Stimulated activated CD4-positive, alpha-beta T cell treated with anti-CD3 and anti-CD28 coated beads, Interleukin-2, amount 100 ng/mL, for 4 hours (primary cell): ENCODE results near the gene FCRL6.

Experiments used
- DNase-seq: peaks from one replicate; pipeline ENCODE4 v3.0.0-alpha.2; 2020; ENCODE audit warnings: low read depth

Gene FCRL6

DNA sequence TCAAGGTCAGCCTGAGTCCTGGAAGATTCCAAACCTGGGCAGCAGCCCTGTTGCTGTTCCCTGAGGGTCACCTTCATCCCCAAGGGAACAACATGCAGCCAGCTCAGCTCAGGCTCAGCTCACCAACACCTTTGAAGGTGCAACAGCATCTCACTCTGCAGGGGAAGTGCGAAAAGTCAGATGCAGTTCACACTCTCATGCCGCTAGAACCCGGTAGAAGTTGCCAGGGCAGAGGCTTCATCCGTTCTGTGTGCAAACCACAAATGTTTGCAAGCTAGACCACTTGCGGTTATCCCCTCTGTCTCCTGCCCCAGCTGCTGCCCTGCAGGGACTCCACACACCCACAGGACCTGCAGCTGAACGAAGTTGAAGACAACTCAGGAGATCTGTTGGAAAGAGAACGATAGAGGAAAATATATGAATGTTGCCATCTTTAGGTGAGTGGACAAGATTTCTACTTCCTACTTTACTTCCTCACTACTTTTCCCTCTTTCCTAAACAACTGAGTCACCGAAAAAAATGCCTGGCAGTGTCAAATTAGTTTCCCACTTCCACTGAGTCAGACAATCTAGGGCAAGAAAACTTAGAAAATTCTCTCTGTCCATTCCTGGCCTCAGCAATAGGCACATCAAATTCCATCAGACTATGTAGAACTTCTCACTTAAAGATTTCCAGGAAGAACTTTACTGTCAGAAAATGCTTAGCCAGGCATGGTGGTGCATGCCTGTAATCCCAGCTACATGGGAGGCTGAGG is 1.8 kb upstream of the FCRL6 start:
- DNase-seq: no peak

DNA sequence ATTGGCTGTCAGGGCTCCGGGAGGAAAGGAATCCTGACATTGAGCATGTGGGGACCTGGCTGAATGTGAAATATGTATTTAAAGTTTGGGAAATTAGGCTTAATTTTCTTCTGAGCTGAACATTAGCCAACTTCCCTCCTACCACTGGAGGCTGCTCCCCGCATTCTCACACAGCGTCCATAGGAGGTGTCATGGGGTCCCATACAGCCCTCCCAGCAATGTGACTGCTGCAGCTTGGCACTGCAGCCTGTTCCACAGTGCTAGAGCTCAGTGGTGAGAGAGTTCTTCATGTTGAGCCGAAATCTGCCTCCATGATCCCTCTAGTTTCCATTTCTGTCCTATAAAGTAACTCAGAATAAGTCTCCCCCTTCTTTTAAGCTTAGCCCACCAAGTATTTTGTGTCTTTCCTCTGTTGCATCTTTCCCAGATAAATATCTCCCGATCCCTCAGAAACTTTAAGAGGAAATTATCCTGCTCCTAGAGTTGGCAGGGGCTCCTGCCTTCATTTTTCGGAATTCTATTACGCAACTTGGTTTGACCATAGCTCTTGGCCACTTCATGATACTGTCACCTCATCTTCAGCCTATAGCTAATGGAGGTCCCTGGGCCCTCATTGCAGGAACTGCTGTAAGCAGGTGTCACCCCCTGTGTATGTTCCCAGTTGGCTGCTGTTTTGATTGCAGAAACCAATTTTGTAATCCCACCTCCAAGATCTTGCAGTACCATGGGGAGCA is 2.0 kb downstream of the FCRL6 start:
- no peak for DNase-seq

DNA sequence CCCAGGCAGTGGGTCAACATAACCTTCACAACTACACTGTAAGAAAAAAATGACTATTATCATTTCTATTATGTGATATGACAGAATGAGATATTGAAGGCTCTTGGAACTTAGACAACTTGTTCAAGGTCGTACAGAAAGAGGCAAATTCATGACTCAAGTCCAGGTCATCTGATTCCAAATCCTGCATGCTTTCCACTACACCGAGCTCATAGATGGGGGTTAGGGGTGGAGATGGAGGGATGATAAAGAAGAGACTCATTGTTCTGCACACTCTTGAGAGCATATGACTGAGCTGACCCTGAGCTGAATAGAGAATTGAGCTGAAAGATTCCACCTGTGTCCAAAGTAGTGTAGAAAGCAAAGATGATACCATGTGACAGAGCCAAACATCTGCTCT is 2.8 kb downstream of the FCRL6 start:
- no peak for DNase-seq

DNA sequence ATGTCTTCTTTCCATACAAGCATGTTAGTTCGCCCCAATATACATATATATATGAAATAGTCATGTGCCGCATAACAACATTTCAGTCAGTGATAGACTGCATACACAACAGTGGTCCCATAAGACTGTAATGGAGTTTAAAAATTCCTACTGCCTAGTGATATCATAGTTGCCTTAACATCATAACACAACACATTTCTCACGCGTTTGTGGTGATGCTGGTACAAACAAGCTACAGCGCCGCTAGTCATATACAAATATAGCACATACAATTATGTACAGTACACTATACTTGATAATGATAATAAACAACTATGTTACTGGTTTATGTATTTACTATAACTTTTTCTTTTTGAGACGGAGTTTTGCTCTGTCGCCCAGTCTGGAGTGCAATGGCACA is 13.8 kb downstream of the FCRL6 start:
- no peak for DNase-seq

DNA sequence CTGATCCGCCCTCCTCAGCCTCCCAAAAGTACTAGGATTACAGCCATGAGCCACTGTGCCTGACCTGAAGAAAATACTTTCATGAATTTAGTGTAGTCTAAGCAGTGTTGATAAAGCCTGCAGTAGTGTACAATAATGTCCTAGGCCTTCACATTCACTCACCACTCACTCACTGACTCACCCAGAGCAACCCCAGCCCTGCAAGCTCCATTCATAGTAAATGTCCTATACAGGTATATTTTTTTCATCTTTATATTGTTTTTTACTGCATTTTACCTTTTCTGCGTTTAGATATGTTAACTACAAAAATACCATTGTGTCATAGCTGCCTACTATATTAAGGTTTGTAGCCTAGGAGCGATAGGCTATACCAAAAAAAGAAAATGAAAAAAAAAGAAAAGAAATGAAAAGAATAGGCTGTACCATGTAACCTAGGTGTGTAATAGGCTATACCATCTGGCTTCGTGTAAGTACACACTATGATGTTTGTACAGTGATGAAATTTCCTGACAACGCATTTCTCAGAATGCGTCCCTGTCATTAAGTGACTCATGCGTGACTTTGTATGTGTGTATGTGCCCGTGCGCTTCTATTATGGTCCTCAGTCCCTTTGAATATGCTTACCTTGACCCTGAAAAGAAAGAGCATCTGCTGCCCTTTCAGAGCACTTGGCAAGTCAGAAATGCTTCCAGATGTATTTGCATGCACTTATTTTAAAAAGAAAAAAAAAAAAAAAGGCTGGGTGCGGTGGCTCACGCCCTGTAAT is 15.3 kb downstream of the FCRL6 start:
- DNase-seq: no peak

DNA sequence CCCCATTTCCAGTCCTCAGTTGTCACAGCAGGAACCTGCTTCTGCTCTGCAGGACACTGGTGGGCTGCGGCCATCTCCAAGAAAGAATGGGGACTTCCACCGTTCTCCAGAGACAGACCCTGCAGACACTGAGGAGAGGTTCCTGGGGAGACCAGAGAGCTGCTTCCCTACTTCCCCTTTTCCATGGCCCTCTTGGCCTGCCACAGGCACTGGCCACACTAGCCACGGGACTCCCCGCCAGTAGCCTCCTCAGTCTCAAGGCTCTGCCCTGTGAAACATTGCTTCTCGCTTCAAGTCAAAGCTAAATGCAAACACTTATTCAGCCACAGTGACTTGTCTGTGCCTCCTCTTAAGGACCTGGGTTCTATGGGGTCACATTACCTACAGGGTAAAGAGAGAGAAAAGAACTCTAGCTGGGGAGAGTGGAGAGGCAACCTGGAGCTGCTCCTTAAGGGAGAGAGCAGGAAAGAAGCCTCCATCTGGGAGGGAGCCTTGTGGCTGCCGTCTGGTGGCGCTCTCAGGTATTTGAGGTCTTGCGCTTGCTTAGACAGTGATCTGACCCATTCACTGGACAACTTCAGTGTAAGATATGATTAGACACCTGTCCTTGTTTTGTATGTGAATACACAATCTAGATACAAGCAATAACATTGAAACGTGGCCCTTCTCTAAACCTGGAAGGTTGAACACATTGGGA is 19.2 kb downstream of the FCRL6 start:
- DNase-seq: no peak

DNA sequence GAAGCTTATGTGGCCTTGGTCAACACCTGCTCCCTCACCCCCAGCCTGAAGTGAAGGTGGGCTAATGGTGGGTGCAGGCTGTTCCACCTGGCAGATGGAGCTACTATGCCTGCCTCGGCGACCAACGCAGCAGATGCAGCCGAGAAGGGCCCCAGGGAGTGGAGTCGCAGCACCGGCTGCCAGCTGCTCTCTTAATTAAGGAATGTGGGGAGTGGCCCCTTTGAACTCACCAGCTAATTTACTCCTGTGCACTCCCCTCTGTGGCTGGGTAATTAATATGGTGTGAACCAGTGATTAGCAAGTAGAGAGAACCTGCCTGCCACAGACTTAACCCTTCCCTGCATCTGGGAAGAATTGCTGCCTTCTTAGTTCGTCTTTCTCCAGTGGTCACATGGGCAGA is 21.2 kb downstream of the FCRL6 start:
- DNase-seq: no peak

DNA sequence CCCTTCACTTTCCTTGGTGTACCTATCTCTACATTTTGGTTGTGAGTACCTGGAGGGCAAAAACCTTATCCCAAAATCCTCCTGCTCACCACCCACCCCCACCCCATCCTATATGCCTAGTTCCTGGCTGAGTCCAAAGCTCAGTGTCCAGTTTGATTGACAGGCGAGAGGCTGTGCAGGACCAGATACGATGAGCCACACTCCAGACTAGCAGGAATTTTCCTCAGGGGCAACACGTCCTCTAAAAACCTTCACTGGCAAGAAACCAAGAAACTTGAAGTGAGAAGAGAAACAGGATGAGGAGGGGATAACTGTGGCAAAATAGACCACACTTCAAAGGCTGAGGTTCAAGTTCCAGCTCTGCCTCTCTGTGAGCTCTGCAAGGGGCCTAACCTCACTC is 23.4 kb downstream of the FCRL6 start:
- DNase-seq: no peak

DNA sequence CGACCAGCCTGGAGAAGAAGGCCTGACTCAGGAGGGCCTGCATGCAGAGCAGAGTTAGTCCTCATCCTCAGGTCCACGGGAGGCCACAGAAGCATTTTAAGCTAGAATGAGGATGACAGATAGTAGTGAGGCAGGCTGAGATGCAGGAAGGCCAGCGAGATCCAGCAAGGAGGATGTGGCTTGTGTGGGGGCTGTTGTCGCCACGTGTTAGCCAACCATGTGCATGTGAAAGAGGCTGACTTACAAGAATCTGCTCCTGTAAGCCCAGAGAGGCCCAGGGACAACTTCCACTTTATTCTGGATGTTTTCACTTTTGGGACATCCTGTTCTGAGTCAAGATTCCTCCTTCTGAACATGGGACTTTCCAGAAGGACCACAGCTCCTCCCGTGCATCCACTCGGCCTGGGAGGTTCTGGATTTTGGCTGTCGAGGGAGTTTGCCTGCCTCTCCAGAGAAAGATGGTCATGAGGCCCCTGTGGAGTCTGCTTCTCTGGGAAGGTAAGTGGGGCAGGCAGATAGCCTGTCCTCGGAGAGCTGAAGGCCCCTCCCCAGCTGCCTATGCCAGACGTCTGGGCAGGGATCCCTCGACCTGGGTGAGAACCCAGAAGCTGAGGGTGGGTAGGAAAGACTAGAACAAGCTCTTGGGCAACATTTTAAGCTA is 24.4 kb downstream of the FCRL6 start, which contains the start of gene SLAMF8:
SLAMF8 (plus strand) TSS at position 433 of the 661 bp plus-strand sequence; CDS start at position 459, 26 bp downstream.
- DNase-seq: peak; percentile 18

DNA sequence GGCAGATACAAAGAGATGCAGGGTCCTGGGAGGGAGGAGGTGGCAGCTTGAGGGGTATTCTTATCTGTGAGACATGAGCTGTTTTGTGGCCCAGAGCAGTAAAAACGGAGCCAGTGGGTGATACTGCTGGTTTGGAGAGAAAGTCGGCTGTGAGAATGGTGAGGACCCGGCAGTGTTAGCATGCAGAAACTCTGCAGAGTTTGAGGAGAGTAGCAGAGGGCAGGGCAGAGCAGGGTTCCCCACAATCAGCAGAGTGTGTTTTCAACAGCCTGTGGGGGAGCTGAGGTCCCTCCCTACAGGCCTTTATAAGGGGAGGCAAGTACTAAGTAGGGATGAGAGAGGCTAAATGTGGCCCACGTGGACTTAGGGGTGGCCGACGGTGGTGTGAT is 24.9 kb downstream of the FCRL6 start:
- no peak for DNase-seq

DNA sequence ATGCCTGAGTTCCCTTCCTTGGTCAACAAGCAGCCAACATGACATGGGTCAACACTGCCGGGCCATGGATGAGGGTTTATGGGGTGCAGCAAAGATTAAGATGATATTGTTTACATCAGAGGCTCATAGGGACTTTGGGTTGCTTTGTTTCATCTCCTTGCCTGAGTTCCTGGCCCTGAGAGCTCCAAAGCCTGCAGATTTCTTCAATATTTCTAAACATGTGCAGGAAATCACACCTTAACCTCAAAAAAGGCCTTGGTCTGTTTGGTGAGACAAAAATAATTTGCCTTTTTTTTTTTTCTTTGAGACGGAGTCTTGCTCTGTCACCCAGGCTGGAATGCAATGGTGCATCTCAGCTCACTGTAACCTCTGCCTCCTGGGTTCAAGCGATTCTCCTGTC is 25.4 kb downstream of the FCRL6 start:
- no peak for DNase-seq

DNA sequence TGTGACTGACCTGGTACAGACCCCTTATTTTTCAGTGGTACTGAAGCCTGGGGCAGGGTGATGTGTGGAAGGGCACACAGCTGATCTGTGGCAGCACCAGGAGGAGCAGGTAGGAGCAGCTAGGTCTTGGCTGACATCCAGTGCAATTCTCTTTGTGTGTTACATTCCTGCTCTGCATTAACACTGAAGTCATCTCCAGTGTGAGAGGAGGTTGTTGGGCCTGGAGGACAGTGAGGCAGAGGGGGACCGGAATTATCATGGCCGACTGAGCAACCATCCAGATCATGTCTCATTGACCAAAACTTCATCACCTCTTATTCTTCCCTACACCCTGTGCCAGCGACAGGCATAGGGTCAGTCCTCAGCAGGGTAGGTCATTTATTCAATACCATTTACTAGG is 26.0 kb downstream of the FCRL6 start:
- DNase-seq: no peak

DNA sequence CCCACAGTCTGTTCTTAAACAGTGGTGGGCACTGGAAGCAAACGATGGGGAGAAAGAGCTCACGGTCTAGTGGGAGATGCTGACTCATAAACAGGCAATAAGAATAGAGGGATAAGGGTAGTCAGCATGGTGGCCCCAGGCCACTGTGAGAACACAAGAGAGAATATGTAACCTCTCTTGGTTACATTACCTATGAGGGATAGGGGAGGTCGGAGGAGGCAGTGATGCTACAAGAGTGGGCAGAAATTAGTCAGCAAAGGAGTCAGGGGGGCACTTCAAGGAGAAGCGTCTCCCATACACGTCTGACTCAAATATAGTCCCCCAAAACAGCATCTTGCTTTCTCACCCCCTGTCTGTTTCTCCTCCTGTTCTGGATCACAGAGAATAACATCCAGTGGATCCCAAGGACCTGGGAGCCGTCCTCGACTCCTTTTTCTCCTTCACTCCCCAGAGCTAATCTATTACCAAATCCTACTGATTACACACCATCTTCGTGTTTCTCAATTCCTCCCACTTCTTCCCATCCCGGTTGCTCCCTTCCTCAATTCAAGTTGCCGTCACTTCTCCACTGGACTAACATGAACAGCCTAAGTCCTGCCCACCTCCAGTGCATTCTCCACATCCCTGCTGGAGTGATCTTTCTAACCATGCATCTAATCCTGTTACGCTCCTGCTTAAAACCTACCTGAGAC is 26.6 kb downstream of the FCRL6 start:
- no peak for DNase-seq

DNA sequence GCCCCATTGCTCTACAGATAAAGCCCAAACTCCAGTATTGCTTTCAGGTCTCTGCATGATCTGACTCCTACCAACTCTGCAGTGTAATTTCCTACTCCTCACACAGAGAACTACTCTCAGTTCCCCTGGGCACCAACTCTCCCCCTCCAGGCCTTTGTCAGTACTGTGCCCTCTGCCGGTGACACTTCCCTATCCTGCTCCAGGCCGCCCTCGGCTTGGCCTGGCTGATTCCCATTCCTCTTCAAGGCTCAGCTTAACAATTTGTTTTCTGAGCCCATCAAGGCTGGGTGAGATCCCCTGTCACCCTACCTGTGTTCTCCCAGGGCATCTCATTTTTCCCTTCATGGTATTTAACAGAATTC is 27.1 kb downstream of the FCRL6 start:
- DNase-seq: no peak

DNA sequence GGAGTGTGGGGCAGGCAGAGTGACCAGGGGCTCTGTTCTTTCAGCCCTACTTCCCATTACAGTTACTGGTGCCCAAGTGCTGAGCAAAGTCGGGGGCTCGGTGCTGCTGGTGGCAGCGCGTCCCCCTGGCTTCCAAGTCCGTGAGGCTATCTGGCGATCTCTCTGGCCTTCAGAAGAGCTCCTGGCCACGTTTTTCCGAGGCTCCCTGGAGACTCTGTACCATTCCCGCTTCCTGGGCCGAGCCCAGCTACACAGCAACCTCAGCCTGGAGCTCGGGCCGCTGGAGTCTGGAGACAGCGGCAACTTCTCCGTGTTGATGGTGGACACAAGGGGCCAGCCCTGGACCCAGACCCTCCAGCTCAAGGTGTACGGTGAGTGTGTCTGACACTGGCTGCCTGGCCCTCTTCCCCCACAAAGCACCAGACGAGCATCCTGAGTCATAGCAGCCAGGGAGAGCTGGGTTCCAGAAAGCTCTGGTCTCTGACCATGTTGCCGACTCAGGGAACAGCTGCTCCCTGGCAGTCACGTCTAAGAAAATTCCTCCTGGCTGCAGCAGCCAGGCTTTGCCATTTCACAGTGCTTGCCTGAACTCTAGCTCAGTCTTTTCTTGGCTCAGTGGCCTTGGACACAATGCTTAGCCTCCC is 27.8 kb downstream of the FCRL6 start:
- no peak for DNase-seq

DNA sequence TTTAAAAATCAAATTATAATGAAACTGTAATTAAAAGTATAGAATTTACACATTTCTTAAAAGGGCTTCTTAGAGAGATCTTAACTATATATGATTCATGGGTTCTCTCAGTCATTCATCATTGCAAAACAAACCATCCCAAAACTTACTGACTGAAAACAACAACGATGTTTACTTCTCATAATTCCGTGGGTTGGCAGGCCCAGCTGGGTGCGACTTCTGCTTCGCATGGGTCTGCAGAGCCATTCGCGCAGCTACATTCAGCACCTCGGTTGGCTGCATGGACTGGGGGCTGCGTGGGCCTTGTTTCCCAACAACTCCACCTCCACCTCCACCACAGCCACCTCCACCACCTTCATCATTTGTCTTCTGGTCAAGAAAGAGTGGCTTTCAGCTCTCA is 28.6 kb downstream of the FCRL6 start:
- no peak for DNase-seq

DNA sequence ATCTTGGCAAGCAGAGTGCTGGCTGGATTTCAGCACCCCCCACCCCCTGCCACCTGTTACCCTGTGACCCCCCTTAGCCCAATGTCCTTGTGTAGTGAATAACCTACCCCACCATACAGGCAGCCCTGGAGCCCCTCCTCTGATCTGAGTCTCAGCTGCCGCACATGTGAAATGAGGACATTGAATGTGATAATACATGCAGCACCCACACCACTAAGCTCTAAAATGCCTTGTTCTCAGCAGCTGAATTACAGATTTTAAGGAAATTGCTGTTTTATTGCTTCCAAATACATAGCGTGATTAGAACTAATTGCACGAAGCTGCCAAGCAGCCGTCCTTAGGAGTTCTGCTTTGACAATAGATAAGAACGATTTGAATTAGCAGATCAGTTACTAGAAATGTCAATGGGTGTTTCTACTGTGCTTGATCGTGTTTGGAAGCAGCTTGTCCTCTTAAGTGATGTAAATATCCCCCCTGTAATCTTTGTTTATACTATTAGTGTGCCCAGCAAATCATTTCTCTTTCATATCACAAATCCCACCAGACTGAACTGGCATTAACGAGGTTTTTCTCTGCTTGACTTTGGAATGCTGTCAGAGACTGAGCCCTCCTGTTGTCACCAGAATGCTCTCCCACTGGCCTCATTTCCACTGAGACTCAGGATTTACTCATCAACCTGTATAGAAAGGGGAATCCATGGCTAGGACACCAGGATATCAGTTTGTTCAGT is 29.4 kb downstream of the FCRL6 start:
- DNase-seq: no peak

DNA sequence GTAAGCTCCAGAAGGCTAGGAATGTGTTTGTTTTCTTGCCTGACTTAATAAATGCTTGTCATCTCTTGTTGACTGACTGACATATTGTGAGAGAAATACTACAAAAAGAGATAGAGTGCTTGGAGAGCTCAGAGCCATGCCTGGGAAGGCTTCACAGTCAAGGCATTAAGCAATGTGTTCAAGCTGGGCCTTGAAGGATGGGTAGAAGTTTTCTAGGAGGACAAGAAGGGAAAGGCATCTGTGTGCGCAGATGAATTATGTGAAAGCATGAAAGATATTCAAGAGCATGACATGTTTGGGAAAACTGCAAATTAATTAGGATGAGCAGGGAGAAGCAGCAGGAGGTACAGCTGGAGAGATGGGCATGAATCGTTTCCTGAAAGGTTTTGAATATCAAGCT is 30.1 kb downstream of the FCRL6 start:
- DNase-seq: no peak

DNA sequence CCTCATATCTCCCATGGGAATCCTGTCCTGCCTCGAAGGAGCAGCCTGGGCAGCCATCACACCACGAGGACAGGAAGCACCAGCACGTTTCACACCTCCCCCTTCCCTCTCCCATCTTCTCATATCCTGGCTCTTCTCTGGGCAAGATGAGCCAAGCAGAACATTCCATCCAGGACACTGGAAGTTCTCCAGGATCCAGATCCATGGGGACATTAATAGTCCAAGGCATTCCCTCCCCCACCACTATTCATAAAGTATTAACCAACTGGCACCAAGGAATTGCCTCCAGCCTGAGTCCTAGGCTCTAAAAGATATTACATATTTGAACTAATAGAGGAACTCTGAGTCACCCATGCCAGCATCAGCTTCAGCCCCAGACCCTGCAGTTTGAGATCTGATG is 33.2 kb downstream of the FCRL6 start:
- DNase-seq: no peak
